Measurements from ENCODE around the gene ATF3.

Gene ATF3

DNA sequence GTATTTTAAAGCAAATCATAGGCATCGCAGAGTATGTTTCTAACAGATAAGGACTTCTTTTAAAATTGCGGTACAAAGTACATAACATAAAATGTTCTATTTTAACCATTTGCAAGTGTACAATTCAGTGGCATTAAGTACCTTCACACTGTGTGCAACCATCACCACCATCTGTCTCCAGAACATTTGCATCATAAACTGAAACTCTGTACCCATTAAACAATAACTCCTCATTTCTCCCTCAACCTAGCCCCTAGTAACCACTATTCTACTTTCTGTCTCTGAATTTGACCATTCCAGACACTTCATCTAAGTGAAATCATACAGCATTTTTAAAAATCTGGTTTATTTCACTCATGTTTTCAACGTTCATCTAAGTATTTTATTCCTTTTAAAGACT is 16.6 kb upstream of the ATF3 start:
- Histone ChIP-seq H3K9ac (ENCODE audit: low read length) (no peak overlapping the region), H3K4me1 (ENCODE audit: control insufficient read depth, insufficient read depth, low read length) (no peaks in the 10 kb centered on the region), H3K27ac (ENCODE audit: low read depth, low read length) (no peak overlapping the region), H3K4me3 (ENCODE audit: low read length) (no peak overlapping the region), H3K36me3 (ENCODE audit: control insufficient read depth, insufficient read depth, low read length) (no peaks in the 10 kb centered on the region), H3K27me3 (ENCODE audit: control insufficient read depth, insufficient read depth, low read length) (peaks cover 6% of the 10 kb centered on the region)

GRCh38 chr1:212593821-212594251 is 14.7 kb upstream of the ATF3 start:
- Histone ChIP-seq H3K4me3 (ENCODE audit: low read length) (no peak overlapping the region), H3K4me1 (ENCODE audit: control insufficient read depth, insufficient read depth, low read length) (no peaks in the 10 kb centered on the region), H3K27ac (ENCODE audit: low read depth, low read length) (no peak overlapping the region), H3K9ac (ENCODE audit: low read length) (no peak overlapping the region), H3K27me3 (ENCODE audit: control insufficient read depth, insufficient read depth, low read length) (no peaks in the 10 kb centered on the region), H3K36me3 (ENCODE audit: control insufficient read depth, insufficient read depth, low read length) (no peaks in the 10 kb centered on the region)

DNA sequence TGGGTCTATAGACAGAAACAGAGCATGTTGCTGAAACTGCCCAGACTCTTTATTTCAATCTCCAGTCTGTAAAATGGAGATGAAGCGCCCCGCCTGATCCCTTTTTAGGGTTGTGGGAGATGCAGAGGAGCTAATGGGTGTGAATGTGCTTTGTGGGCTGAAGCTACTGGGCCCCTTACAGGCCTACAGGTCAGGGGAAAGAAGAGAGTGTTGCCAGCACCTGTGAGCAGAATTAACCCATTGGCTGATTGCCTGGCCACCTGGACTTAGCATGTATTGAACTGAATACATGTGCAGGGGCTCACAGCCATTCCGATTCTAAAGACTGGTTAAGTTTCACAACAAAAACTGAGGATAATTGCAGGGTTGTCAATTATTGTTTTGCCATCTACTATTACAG is 13.9 kb upstream of the ATF3 start:
- no peak overlapping the region for H3K27ac ChIP-seq (ENCODE audit: low read depth, low read length)
- H3K27me3 ChIP-seq (ENCODE audit: control insufficient read depth, insufficient read depth, low read length) = no peaks in the 10 kb centered on the region
- no peaks in the 10 kb centered on the region for H3K36me3 ChIP-seq (ENCODE audit: control insufficient read depth, insufficient read depth, low read length)
- H3K4me3 ChIP-seq (ENCODE audit: low read length) = no peak overlapping the region
- no peak overlapping the region for H3K9ac ChIP-seq (ENCODE audit: low read length)
- no peaks in the 10 kb centered on the region for H3K4me1 ChIP-seq (ENCODE audit: control insufficient read depth, insufficient read depth, low read length)

DNA sequence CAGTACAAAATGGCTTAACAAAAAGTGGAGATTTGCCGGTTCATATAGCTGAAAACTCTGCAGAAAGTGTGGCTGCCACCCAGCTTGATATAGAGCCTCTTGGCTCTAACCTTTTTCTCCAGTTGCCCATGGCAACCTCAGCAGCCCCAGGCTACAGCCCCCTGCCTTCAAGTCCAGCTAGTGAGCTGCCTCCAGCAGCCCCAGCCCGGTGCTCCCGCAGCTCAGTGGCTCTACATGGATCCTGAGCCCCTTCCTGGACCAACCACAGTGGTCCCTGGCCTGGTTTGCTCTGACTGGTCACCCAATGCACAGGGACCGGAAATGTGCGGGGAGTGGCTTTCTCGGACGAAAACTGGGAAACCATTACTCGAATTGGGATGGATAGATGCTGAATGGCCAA is 13.3 kb upstream of the ATF3 start:
- Histone ChIP-seq H3K4me3 (ENCODE audit: low read length) (no peak overlapping the region), H3K4me1 (ENCODE audit: control insufficient read depth, insufficient read depth, low read length) (no peaks in the 10 kb centered on the region), H3K9ac (ENCODE audit: low read length) (no peak overlapping the region), H3K27ac (ENCODE audit: low read depth, low read length) (no peak overlapping the region), H3K27me3 (ENCODE audit: control insufficient read depth, insufficient read depth, low read length) (no peaks in the 10 kb centered on the region), H3K36me3 (ENCODE audit: control insufficient read depth, insufficient read depth, low read length) (no peaks in the 10 kb centered on the region)

DNA sequence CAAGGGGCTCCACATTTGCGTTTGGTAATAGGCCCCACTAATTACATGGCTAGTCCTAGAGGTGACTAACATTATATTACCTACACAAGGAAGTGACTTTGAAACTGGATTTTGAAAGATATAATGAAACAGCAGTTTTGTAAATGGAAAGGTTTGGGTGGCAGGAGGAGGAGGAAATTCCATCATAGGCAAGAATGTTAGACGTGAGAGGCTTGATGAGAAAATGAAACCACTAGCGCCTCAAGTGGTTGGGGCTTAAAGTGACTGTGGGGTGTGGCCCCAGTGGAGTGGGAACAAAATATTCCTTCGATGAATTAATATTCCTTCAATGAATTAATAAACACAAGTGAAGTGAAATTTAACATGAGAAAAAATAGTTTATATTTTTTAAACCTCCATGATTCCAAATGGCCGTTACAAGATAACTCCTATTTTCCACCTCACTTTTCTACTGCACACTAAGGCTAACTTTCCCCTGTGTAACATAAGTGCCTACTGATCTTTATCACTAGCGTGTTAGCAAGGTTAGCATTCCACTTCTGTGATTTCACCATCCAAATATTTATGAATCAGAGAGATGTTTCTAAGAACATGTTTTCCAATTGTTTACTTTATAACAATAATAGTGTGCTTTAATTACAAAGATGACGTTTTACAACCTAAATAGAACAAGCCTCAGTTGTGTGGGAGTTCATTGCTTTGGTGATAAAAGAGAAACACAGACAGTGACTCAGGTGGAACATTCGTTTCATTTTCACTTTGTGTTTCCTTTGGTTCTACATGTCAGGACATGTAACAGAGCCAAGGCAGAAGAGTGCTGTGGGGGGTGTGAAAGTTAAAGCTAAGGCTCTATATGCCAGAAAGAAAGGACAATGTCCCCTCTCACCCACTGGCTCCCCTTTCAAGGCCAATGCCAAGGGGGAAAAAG is 12.5 kb upstream of the ATF3 start:
- Histone ChIP-seq H3K9ac (ENCODE audit: low read length) (no peak overlapping the region), H3K27me3 (ENCODE audit: control insufficient read depth, insufficient read depth, low read length) (no peaks in the 10 kb centered on the region), H3K36me3 (ENCODE audit: control insufficient read depth, insufficient read depth, low read length) (no peaks in the 10 kb centered on the region), H3K4me3 (ENCODE audit: low read length) (no peak overlapping the region), H3K27ac (ENCODE audit: low read depth, low read length) (no peak overlapping the region), H3K4me1 (ENCODE audit: control insufficient read depth, insufficient read depth, low read length) (no peaks in the 10 kb centered on the region)

GRCh38 chr1:212596798-212597197 is 11.8 kb upstream of the ATF3 start:
- H3K4me3 ChIP-seq (ENCODE audit: low read length) = no peak overlapping the region
- H3K4me1 ChIP-seq (ENCODE audit: control insufficient read depth, insufficient read depth, low read length) = no peaks in the 10 kb centered on the region
- H3K27ac ChIP-seq (ENCODE audit: low read depth, low read length) = no peak overlapping the region
- no peak overlapping the region for H3K9ac ChIP-seq (ENCODE audit: low read length)
- H3K36me3 ChIP-seq (ENCODE audit: control insufficient read depth, insufficient read depth, low read length) = no peaks in the 10 kb centered on the region
- no peaks in the 10 kb centered on the region for H3K27me3 ChIP-seq (ENCODE audit: control insufficient read depth, insufficient read depth, low read length)

- H3K27ac ChIP-seq (ENCODE audit: low read depth, low read length) = no peak overlapping the region
- no peaks in the 10 kb centered on the region for H3K36me3 ChIP-seq (ENCODE audit: control insufficient read depth, insufficient read depth, low read length)
- H3K27me3 ChIP-seq (ENCODE audit: control insufficient read depth, insufficient read depth, low read length) = no peaks in the 10 kb centered on the region
- H3K9ac ChIP-seq (ENCODE audit: low read length) = no peak overlapping the region
- no peaks in the 10 kb centered on the region for H3K4me1 ChIP-seq (ENCODE audit: control insufficient read depth, insufficient read depth, low read length)
- H3K4me3 ChIP-seq (ENCODE audit: low read length) = no peak overlapping the region
These were observed 11.1 kb upstream of the ATF3 start for GRCh38 chr1:212597487-212597886.

GRCh38 chr1:212600071-212600915 is 8.3 kb upstream of the ATF3 start:
- Histone ChIP-seq H3K9ac (ENCODE audit: low read length) (no peak overlapping the region), H3K4me1 (ENCODE audit: control insufficient read depth, insufficient read depth, low read length) (no peaks in the 10 kb centered on the region), H3K4me3 (ENCODE audit: low read length) (no peak overlapping the region), H3K36me3 (ENCODE audit: control insufficient read depth, insufficient read depth, low read length) (no peaks in the 10 kb centered on the region), H3K27ac (ENCODE audit: low read depth, low read length) (no peak overlapping the region), H3K27me3 (ENCODE audit: control insufficient read depth, insufficient read depth, low read length) (peaks cover 4% of the 10 kb centered on the region)

GRCh38 chr1:212600980-212601379 is 7.6 kb upstream of the ATF3 start:
- no peak overlapping the region for H3K4me3 ChIP-seq (ENCODE audit: low read length)
- no peak overlapping the region for H3K27ac ChIP-seq (ENCODE audit: low read depth, low read length)
- H3K9ac ChIP-seq (ENCODE audit: low read length) = no peak overlapping the region
- H3K27me3 ChIP-seq (ENCODE audit: control insufficient read depth, insufficient read depth, low read length) = peaks cover 6% of the 10 kb centered on the region
- H3K4me1 ChIP-seq (ENCODE audit: control insufficient read depth, insufficient read depth, low read length) = no peaks in the 10 kb centered on the region
- no peaks in the 10 kb centered on the region for H3K36me3 ChIP-seq (ENCODE audit: control insufficient read depth, insufficient read depth, low read length)

DNA sequence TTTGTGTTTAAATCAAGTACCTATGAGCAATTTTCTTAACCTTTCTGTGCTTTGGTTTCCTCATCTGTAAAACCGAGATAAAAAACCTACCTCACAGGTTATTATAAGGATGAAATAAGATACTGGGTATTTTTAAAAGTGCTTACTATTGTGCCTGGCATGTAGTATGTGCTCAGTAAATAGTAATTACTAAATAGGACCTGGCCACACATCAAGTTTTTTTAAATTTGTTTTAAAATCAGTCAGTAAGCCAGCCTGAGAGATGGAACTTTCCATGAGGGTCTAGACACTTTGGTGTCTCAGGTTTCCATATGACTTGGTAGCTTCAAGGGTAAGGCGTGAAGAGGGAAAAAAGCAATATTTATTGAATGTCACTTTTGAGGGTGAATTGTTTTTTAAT is 7.0 kb upstream of the ATF3 start:
- Histone ChIP-seq H3K27ac (ENCODE audit: low read depth, low read length) (no peak overlapping the region), H3K36me3 (ENCODE audit: control insufficient read depth, insufficient read depth, low read length) (no peaks in the 10 kb centered on the region), H3K4me1 (ENCODE audit: control insufficient read depth, insufficient read depth, low read length) (no peaks in the 10 kb centered on the region), H3K4me3 (ENCODE audit: low read length) (no peak overlapping the region), H3K27me3 (ENCODE audit: control insufficient read depth, insufficient read depth, low read length) (peaks cover 6% of the 10 kb centered on the region), H3K9ac (ENCODE audit: low read length) (no peak overlapping the region)

- peaks cover 15% of the 10 kb centered on the region for H3K27me3 ChIP-seq (ENCODE audit: control insufficient read depth, insufficient read depth, low read length)
- H3K4me3 ChIP-seq (ENCODE audit: low read length) = no peak overlapping the region
- no peak overlapping the region for H3K27ac ChIP-seq (ENCODE audit: low read depth, low read length)
- peaks cover 19% of the 10 kb centered on the region for H3K4me1 ChIP-seq (ENCODE audit: control insufficient read depth, insufficient read depth, low read length)
- H3K36me3 ChIP-seq (ENCODE audit: control insufficient read depth, insufficient read depth, low read length) = no peaks in the 10 kb centered on the region
- no peak overlapping the region for H3K9ac ChIP-seq (ENCODE audit: low read length)
These were observed 2.8 kb upstream of the ATF3 start for GRCh38 chr1:212605441-212606394.
